ENCODE measurements around the gene DUSP5. TPM values are rescaled to one million over a fixed set of nuclear protein-coding genes. Genes with fewer than 3 reads are reported as not detected.

Gene DUSP5
- total RNA-seq, 1 donor from 2014 or later = 2.4 TPM

- no peak for TF ChIP-seq CTCF (IDR thresholded peaks at IDR 0.05; ENCODE audit: partially characterized antibody, unreplicated experiment)
- H3K27ac Mint-ChIP-seq (ENCODE audit: unreplicated experiment) = peak overlapping the region; percentile 3
- H3K27me3 Mint-ChIP-seq (ENCODE audit: unreplicated experiment) = peaks cover 13% of the 10 kb centered on the region
- H3K9me3 Mint-ChIP-seq (ENCODE audit: unreplicated experiment) = peaks cover 3% of the 10 kb centered on the region
- no peak overlapping the region for H3K4me3 Mint-ChIP-seq (ENCODE audit: unreplicated experiment)
- H3K36me3 Mint-ChIP-seq (ENCODE audit: unreplicated experiment) = no peaks in the 10 kb centered on the region
- H3K4me1 Mint-ChIP-seq (ENCODE audit: low read depth, unreplicated experiment) = peaks cover 48% of the 10 kb centered on the region
- no peak for DNase-seq
Observed at GRCh38 chr10:110500515-110500905, 2.8 kb downstream of the DUSP5 start.

GRCh38 chr10:110501142-110501937 lies 3.6 kb downstream of the DUSP5 start:
- Mint-ChIP-seq H3K36me3 (ENCODE audit: unreplicated experiment) (no peaks in the 10 kb centered on the region), H3K27me3 (ENCODE audit: unreplicated experiment) (peaks cover 8% of the 10 kb centered on the region), H3K27ac (ENCODE audit: unreplicated experiment) (no peak overlapping the region), H3K4me3 (ENCODE audit: unreplicated experiment) (peak overlapping the region; percentile 36), H3K4me1 (ENCODE audit: low read depth, unreplicated experiment) (peaks cover 46% of the 10 kb centered on the region), H3K9me3 (ENCODE audit: unreplicated experiment) (peaks cover 2% of the 10 kb centered on the region)
- peak; percentile 70 for DNase-seq
- no peak for TF ChIP-seq CTCF (IDR thresholded peaks at IDR 0.05; ENCODE audit: partially characterized antibody, unreplicated experiment)

GRCh38 chr10:110502072-110502845 lies 4.6 kb downstream of the DUSP5 start:
- peak overlapping the region; percentile 40 for H3K4me3 Mint-ChIP-seq (ENCODE audit: unreplicated experiment)
- no peak overlapping the region for H3K27ac Mint-ChIP-seq (ENCODE audit: unreplicated experiment)
- no peak for TF ChIP-seq CTCF (IDR thresholded peaks at IDR 0.05; ENCODE audit: partially characterized antibody, unreplicated experiment)
- no peak for DNase-seq
- peaks cover 6% of the 10 kb centered on the region for H3K27me3 Mint-ChIP-seq (ENCODE audit: unreplicated experiment)
- H3K4me1 Mint-ChIP-seq (ENCODE audit: low read depth, unreplicated experiment) = peaks cover 37% of the 10 kb centered on the region
- H3K9me3 Mint-ChIP-seq (ENCODE audit: unreplicated experiment) = no peaks in the 10 kb centered on the region
- no peaks in the 10 kb centered on the region for H3K36me3 Mint-ChIP-seq (ENCODE audit: unreplicated experiment)

GRCh38 chr10:110502851-110503301 lies 5.2 kb downstream of the DUSP5 start:
- H3K9me3 Mint-ChIP-seq (ENCODE audit: unreplicated experiment) = no peaks in the 10 kb centered on the region
- H3K4me3 Mint-ChIP-seq (ENCODE audit: unreplicated experiment) = peak overlapping the region; percentile 40
- H3K27ac Mint-ChIP-seq (ENCODE audit: unreplicated experiment) = no peak overlapping the region
- DNase-seq = no peak
- no peaks in the 10 kb centered on the region for H3K36me3 Mint-ChIP-seq (ENCODE audit: unreplicated experiment)
- H3K4me1 Mint-ChIP-seq (ENCODE audit: low read depth, unreplicated experiment) = peaks cover 40% of the 10 kb centered on the region
- TF ChIP-seq CTCF (IDR thresholded peaks at IDR 0.05; ENCODE audit: partially characterized antibody, unreplicated experiment) = no peak
- H3K27me3 Mint-ChIP-seq (ENCODE audit: unreplicated experiment) = peaks cover 6% of the 10 kb centered on the region
